ENCODE data around the gene HMHB1.
"Not testable (repeated sequence)": the region's sequence is repeated elsewhere in the genome, so short reads cannot be mapped to it uniquely, and the experiment has no call there.

The HMHB1 gene

DNA sequence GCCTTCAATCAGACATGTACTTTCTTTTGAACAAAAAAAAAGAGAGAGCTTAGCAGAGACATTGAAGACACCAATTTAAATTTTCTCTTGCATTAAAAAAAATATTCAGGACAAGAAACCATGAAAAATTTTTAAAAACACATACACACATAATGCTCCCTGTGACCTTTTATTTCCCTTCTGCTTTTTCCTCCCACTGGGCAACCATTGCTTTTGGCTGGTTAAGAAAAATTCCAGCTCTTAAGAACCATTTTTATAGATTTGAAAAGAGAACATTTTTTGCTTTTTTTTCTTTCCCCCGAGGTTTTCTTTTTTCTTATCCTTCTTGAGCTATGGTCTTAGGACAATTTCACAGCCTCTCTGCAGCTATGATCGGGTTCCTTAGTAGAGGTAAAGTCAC is 6.1 kb upstream of the HMHB1 start:
- no peak overlapping the region for H3K9ac ChIP-seq (ENCODE audit: low read depth, low read length)
- no peaks in the 10 kb centered on the region for H3K9me3 ChIP-seq (ENCODE audit: insufficient read depth, low read depth, low read length)
- H3K27ac ChIP-seq (ENCODE audit: low read depth, low read length) = no peak overlapping the region
- no peaks in the 10 kb centered on the region for H3K4me1 ChIP-seq (ENCODE audit: insufficient read depth, low read length)
- H3K36me3 ChIP-seq (ENCODE audit: insufficient read depth, low read length) = no peaks in the 10 kb centered on the region
- no peak overlapping the region for H3K4me3 ChIP-seq (ENCODE audit: low read length)
- no peaks in the 10 kb centered on the region for H3K27me3 ChIP-seq (ENCODE audit: insufficient read depth, low read length)
- 90% methylated on average over 2 of the region's 2 CpGs for WGBS

- H3K4me3 ChIP-seq (ENCODE audit: low read length) = no peak overlapping the region
- WGBS = 82% methylated on average over 2 of the region's 2 CpGs
- H3K4me1 ChIP-seq (ENCODE audit: insufficient read depth, low read length) = no peaks in the 10 kb centered on the region
- no peaks in the 10 kb centered on the region for H3K27me3 ChIP-seq (ENCODE audit: insufficient read depth, low read length)
- H3K9ac ChIP-seq (ENCODE audit: low read depth, low read length) = no peak overlapping the region
- no peaks in the 10 kb centered on the region for H3K9me3 ChIP-seq (ENCODE audit: insufficient read depth, low read depth, low read length)
- no peak overlapping the region for H3K27ac ChIP-seq (ENCODE audit: low read depth, low read length)
- H3K36me3 ChIP-seq (ENCODE audit: insufficient read depth, low read length) = no peaks in the 10 kb centered on the region
These were observed 5.4 kb upstream of the HMHB1 start for GRCh38 chr5:143806579-143806978.

DNA sequence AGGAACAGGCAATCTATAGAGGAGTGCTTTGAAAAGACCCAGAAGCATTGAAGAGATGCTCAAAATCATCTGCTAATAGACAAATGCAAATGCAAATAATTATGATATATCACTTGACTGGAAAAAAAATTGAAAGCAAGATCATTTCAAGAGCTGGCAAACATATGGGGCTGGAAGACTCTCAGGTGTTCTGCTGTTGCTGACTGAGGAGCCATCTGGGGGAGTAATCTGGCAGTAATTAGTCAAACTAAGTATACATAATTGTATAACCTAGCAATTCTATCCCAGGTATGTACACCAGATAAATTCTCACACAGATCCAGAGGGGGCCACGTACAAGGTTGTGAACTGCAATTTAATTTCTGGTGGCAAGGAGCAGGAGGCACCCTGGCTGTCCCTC is 4.6 kb upstream of the HMHB1 start:
- Histone ChIP-seq H3K4me1 (ENCODE audit: insufficient read depth, low read length) (no peaks in the 10 kb centered on the region), H3K27ac (ENCODE audit: low read depth, low read length) (no peak overlapping the region), H3K9ac (ENCODE audit: low read depth, low read length) (no peak overlapping the region), H3K36me3 (ENCODE audit: insufficient read depth, low read length) (no peaks in the 10 kb centered on the region), H3K27me3 (ENCODE audit: insufficient read depth, low read length) (no peaks in the 10 kb centered on the region), H3K9me3 (ENCODE audit: insufficient read depth, low read depth, low read length) (no peaks in the 10 kb centered on the region), H3K4me3 (ENCODE audit: low read length) (no peak overlapping the region)
- 92% methylated on average over 1 of the region's 1 CpG for WGBS

- not testable (repeated sequence) for H3K9me3 ChIP-seq (ENCODE audit: insufficient read depth, low read depth, low read length); H3K36me3 ChIP-seq (ENCODE audit: insufficient read depth, low read length); H3K4me1 ChIP-seq (ENCODE audit: insufficient read depth, low read length); H3K27me3 ChIP-seq (ENCODE audit: insufficient read depth, low read length); H3K4me3 ChIP-seq (ENCODE audit: low read length); H3K27ac ChIP-seq (ENCODE audit: low read depth, low read length); H3K9ac ChIP-seq (ENCODE audit: low read depth, low read length)
- 98% methylated on average over 3 of the region's 4 CpGs for WGBS
These were observed 4.4 kb downstream of the HMHB1 start for GRCh38 chr5:143816370-143816769.

- no peaks in the 10 kb centered on the region for H3K27me3 ChIP-seq (ENCODE audit: insufficient read depth, low read length)
- H3K4me3 ChIP-seq (ENCODE audit: low read length) = no peak overlapping the region
- H3K4me1 ChIP-seq (ENCODE audit: insufficient read depth, low read length) = no peaks in the 10 kb centered on the region
- H3K9me3 ChIP-seq (ENCODE audit: insufficient read depth, low read depth, low read length) = no peaks in the 10 kb centered on the region
- no peaks in the 10 kb centered on the region for H3K36me3 ChIP-seq (ENCODE audit: insufficient read depth, low read length)
- no peak overlapping the region for H3K9ac ChIP-seq (ENCODE audit: low read depth, low read length)
- no peak overlapping the region for H3K27ac ChIP-seq (ENCODE audit: low read depth, low read length)
These were observed 7.8 kb downstream of the HMHB1 start for GRCh38 chr5:143819716-143820115.

DNA sequence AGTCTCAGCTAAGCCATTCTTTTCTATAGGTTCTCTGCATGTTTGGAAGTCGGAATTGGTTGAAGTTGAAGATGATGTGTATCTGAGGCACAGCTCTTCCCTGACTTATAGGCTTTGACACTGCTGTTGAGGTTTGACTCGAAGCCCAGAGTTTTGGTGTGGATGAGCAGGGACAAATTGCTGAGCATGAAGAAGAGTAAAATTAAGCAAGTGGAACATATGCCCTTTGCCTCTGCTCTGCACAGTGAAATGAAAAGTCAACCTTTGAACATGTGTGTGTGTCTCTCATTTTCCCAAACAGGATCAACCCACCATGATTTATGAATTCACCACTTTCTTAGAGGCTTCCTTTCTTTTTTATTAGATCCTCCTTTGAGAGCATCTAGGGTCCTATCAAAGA is 8.5 kb downstream of the HMHB1 start:
- no peak overlapping the region for H3K27ac ChIP-seq (ENCODE audit: low read depth, low read length)
- no peaks in the 10 kb centered on the region for H3K36me3 ChIP-seq (ENCODE audit: insufficient read depth, low read length)
- WGBS = 94% methylated on average over 2 of the region's 2 CpGs
- H3K27me3 ChIP-seq (ENCODE audit: insufficient read depth, low read length) = no peaks in the 10 kb centered on the region
- H3K4me1 ChIP-seq (ENCODE audit: insufficient read depth, low read length) = 0 out of 2 replicates have a peak, but pooled peaks cover 2% of the 10 kb centered on the region
- H3K4me3 ChIP-seq (ENCODE audit: low read length) = no peak overlapping the region
- H3K9me3 ChIP-seq (ENCODE audit: insufficient read depth, low read depth, low read length) = no peaks in the 10 kb centered on the region
- no peak overlapping the region for H3K9ac ChIP-seq (ENCODE audit: low read depth, low read length)

DNA sequence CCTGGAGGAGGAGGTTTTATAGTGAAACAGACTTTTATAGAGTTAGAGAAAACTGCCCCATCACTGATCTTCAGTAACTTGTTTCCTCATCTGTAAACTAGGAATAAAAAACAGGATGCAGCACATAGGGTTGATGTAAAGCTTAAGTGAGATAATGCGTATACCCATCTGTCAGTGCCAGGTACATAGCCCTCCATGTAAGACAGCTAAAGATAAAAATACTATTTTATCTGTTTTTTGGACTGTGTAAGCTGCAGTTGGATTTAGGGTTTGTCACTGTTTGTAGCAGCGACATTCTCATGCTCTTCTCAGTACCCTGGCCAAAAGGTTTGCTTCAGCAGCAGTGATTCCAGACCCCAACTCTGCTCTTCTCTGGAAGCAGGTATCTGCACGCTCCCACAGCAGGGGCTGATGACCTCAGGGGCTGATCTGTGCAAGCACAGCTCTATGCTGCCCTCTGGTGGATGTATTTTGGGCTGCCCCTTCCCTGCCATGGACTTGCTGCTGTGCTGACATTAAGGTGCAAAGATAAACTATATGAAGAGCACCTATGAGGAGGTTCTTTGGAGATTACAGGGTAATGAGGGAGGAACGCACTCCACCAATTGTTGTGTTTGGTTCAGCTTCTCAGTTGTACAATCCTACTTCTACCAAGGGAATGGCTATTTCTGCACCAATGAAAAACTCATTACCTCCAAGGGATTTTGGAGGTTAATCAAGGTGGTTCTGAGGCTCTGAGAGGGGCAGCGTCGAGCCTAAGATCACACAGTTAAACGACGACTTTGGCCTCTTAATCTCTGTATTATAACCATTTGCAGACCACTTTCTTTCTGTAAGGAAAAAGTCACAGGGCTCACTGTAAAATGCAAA is 13.1 kb downstream of the HMHB1 start:
- Histone ChIP-seq H3K27me3 (ENCODE audit: insufficient read depth, low read length) (no peaks in the 10 kb centered on the region), H3K9ac (ENCODE audit: low read depth, low read length) (no peak overlapping the region), H3K9me3 (ENCODE audit: insufficient read depth, low read depth, low read length) (no peaks in the 10 kb centered on the region), H3K4me1 (ENCODE audit: insufficient read depth, low read length) (0 out of 2 replicates have a peak, but pooled peaks cover 2% of the 10 kb centered on the region), H3K4me3 (ENCODE audit: low read length) (no peak overlapping the region), H3K27ac (ENCODE audit: low read depth, low read length) (no peak overlapping the region), H3K36me3 (ENCODE audit: insufficient read depth, low read length) (no peaks in the 10 kb centered on the region)
- WGBS = 55% methylated on average over 8 of the region's 8 CpGs

GRCh38 chr5:143826951-143827444 is 15.0 kb downstream of the HMHB1 start:
- WGBS = 93% methylated on average over 3 of the region's 3 CpGs
- Histone ChIP-seq H3K27ac (ENCODE audit: low read depth, low read length) (no peak overlapping the region), H3K27me3 (ENCODE audit: insufficient read depth, low read length) (no peaks in the 10 kb centered on the region), H3K36me3 (ENCODE audit: insufficient read depth, low read length) (no peaks in the 10 kb centered on the region), H3K4me1 (ENCODE audit: insufficient read depth, low read length) (0 out of 2 replicates have a peak, but pooled peaks cover 2% of the 10 kb centered on the region), H3K9me3 (ENCODE audit: insufficient read depth, low read depth, low read length) (no peaks in the 10 kb centered on the region), H3K9ac (ENCODE audit: low read depth, low read length) (no peak overlapping the region), H3K4me3 (ENCODE audit: low read length) (no peak overlapping the region)

- Histone ChIP-seq H3K27ac (ENCODE audit: low read depth, low read length) (no peak overlapping the region), H3K36me3 (ENCODE audit: insufficient read depth, low read length) (no peaks in the 10 kb centered on the region), H3K27me3 (ENCODE audit: insufficient read depth, low read length) (no peaks in the 10 kb centered on the region), H3K4me1 (ENCODE audit: insufficient read depth, low read length) (0 out of 2 replicates have a peak, but pooled peaks cover 2% of the 10 kb centered on the region), H3K9me3 (ENCODE audit: insufficient read depth, low read depth, low read length) (no peaks in the 10 kb centered on the region), H3K9ac (ENCODE audit: low read depth, low read length) (no peak overlapping the region), H3K4me3 (ENCODE audit: low read length) (no peak overlapping the region)
- 78% methylated on average over 3 of the region's 3 CpGs for WGBS
These were observed 16.7 kb downstream of the HMHB1 start for GRCh38 chr5:143828710-143829109.

DNA sequence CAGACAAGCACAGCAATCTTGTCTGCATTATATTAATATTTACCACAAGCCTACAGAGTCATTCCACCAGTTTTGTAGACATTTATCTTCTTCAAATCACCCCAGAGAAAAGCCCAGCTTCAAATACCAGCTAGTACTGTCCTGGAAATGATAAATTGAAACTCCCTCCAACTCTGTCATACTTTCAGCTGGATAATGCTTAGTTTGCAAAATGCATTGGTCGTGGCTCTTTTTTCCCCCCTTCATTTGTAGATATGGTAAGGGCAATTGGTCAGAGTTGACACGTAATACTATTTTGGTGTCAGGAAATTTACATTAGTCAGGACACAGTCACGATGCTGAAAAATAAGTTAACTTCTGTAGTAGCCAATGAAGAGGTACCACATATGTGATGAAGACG is 21.2 kb downstream of the HMHB1 start:
- Histone ChIP-seq H3K27me3 (ENCODE audit: insufficient read depth, low read length) (no peaks in the 10 kb centered on the region), H3K9ac (ENCODE audit: low read depth, low read length) (no peak overlapping the region), H3K4me1 (ENCODE audit: insufficient read depth, low read length) (no peaks in the 10 kb centered on the region), H3K36me3 (ENCODE audit: insufficient read depth, low read length) (no peaks in the 10 kb centered on the region), H3K27ac (ENCODE audit: low read depth, low read length) (no peak overlapping the region), H3K4me3 (ENCODE audit: low read length) (no peak overlapping the region), H3K9me3 (ENCODE audit: insufficient read depth, low read depth, low read length) (no peaks in the 10 kb centered on the region)
- 94% methylated on average over 4 of the region's 4 CpGs for whole genome bisulfite sequencing

GRCh38 chr5:143835251-143835650 is 23.3 kb downstream of the HMHB1 start:
- H3K9me3 ChIP-seq (ENCODE audit: insufficient read depth, low read depth, low read length) = no peaks in the 10 kb centered on the region
- no peaks in the 10 kb centered on the region for H3K36me3 ChIP-seq (ENCODE audit: insufficient read depth, low read length)
- H3K4me3 ChIP-seq (ENCODE audit: low read length) = no peak overlapping the region
- 93% methylated on average over 3 of the region's 3 CpGs for WGBS
- no peaks in the 10 kb centered on the region for H3K27me3 ChIP-seq (ENCODE audit: insufficient read depth, low read length)
- H3K9ac ChIP-seq (ENCODE audit: low read depth, low read length) = no peak overlapping the region
- H3K4me1 ChIP-seq (ENCODE audit: insufficient read depth, low read length) = no peaks in the 10 kb centered on the region
- H3K27ac ChIP-seq (ENCODE audit: low read depth, low read length) = no peak overlapping the region
